HepG2 (cell line): ENCODE data around the gene BAHD1. TPM values are rescaled to one million over a fixed set of nuclear protein-coding genes. Genes with fewer than 3 reads are reported as not detected.

Experiments
- ATAC-seq: fragments of 200-7000 bp; cut with Tn5 transposase; 3 replicates; pipeline ENCODE4 v1.9.1; 2020; ENCODE audit warnings: mild to moderate bottlenecking, moderate library complexity
- BruUV-seq: library from RNA; stranded (reverse); fragments of 400-500 nt; replicated peaks from 2 replicates; lab custom pipeline; 2021; lab: Mats Ljungman, UMichigan
- CTCF ChIA-PET: fragments of 300-600 bp; formaldehyde crosslinking; extraction: SDS; loops from one replicate; lab custom pipeline; 2021; ENCODE audit warnings: low total read pairs, inconsistent platforms, low intra/inter-chr PET ratio; lab: Yijun Ruan, JAX
- POLR2A ChIA-PET: fragments of 350-600 bp; sonication (Branson Sonifier 250); formaldehyde crosslinking; loops from one replicate; lab custom pipeline; 2020; ENCODE audit warnings: antibody characterized with exemption, inconsistent platforms; lab: Yijun Ruan, JAX
- DNase-seq: peaks from one replicate; pipeline ENCODE4 v3.0.0-alpha.2; 2015; ENCODE audit warnings: low spot score
- FAIRE-seq: peaks from 3 replicates; lab custom pipeline; 2011; peaks lifted over from hg19 to GRCh38; lab: Jason Lieb, UNC
- H2AFZ ChIP-seq: one replicate; pipeline ENCODE4 v1.6.1; 2011; ENCODE audit warnings: low read length, inconsistent platforms
- H3K27ac ChIP-seq: fragments of 300-600 bp; 3 replicates; pipeline ENCODE4 v1.8.0; 2011; ENCODE audit warnings: mixed run types, mild to moderate bottlenecking, mixed read lengths, low read length, inconsistent platforms; ENCODE audit not compliant: insufficient read depth; ENCODE audit errors: extremely low read length
- H3K27me3 ChIP-seq, 2 experiments: fragments of 200-600 bp in 1 of 2; 2 replicates in 1 of 2; 3 replicates in 1 of 2; pipeline versions ENCODE4 v1.6.0 to v1.8.0; 2011; ENCODE audit warnings: low read length in 2 of 2, mild to moderate bottlenecking in 2 of 2, moderate library complexity in 2 of 2, inconsistent platforms in 1 of 2; ENCODE audit not compliant: insufficient read depth in 2 of 2, control insufficient read depth in 1 of 2
- H3K36me3 ChIP-seq, 2 experiments: fragments of 200-600 bp in 1 of 2; replicated peaks in 1 of 2; 2 replicates in 1 of 2; 3 replicates in 1 of 2; pipeline versions ENCODE4 v1.5.1 to v1.8.0; 2011; ENCODE audit warnings: low read length in 2 of 2, inconsistent platforms in 1 of 2; ENCODE audit not compliant: insufficient read depth in 2 of 2, control insufficient read depth in 1 of 2
- H3K4me1 ChIP-seq: 2 replicates; pipeline ENCODE4 v1.5.1; 2012; ENCODE audit warnings: low read length, inconsistent platforms; ENCODE audit not compliant: insufficient read depth
- H3K4me2 ChIP-seq: 2 replicates; pipeline ENCODE4 v1.6.0; 2011; ENCODE audit warnings: low read depth, low read length, inconsistent platforms
- H3K4me3 ChIP-seq, 3 experiments: fragments of 200-600 bp in 1 of 3; sonication (generic), shearing (Covaris generic) in 1 of 3; replicated peaks in 1 of 3; 2 replicates each; pipeline ENCODE4 v1.5.1; 2011 to 2016; ENCODE audit warnings: low read length in 3 of 3, inconsistent platforms in 2 of 3, low read depth in 2 of 3, mild to moderate bottlenecking in 2 of 3, control low read depth in 1 of 3, mixed read lengths in 1 of 3; ENCODE audit not compliant: insufficient read depth in 1 of 3
- H3K79me2 ChIP-seq: one replicate; pipeline ENCODE4 v1.6.1; 2011; ENCODE audit warnings: low read length, inconsistent platforms; ENCODE audit not compliant: insufficient read depth
- H3K9ac ChIP-seq: 2 replicates; pipeline ENCODE4 v1.6.0; 2011; ENCODE audit warnings: mild to moderate bottlenecking, low read depth, low read length, inconsistent platforms; ENCODE audit not compliant: insufficient read depth
- H3K9me3 ChIP-seq: 2 replicates; pipeline ENCODE4 v1.5.1; 2012; ENCODE audit warnings: mild to moderate bottlenecking, low read length
- H4K20me1 ChIP-seq: 2 replicates; pipeline ENCODE4 v1.6.0; 2011; ENCODE audit warnings: inconsistent platforms, mild to moderate bottlenecking, low read length, moderate library complexity; ENCODE audit not compliant: insufficient read depth
- E2F2 ChIP-seq: sonication (generic); formaldehyde crosslinking; IDR thresholded peaks from 2 replicates; pipeline ENCODE4 v1.4.0; 2020; ENCODE audit warnings: missing genetic modification reagents, borderline replicate concordance
- ERF ChIP-seq: IDR thresholded peaks from 2 replicates; pipeline ENCODE4 v1.6.1; 2018; ENCODE audit warnings: missing biosample characterization, missing genetic modification reagents
- HIC2 ChIP-seq: sonication (generic); formaldehyde crosslinking; IDR thresholded peaks from 2 replicates; pipeline ENCODE4 v1.9.0; 2022; ENCODE audit warnings: low read depth, missing genetic modification reagents
- HNRNPLL ChIP-seq: fragments of 200-400 bp; formaldehyde crosslinking; IDR thresholded peaks from 2 replicates; pipeline ENCODE4 v1.6.1; 2017; ENCODE audit warnings: mild to moderate bottlenecking, low read depth, low read length; ENCODE audit not compliant: poor library complexity, severe bottlenecking
- HOXA3 ChIP-seq: sonication (generic); formaldehyde crosslinking; IDR thresholded peaks from 2 replicates; pipeline ENCODE4 v1.5.0; 2020; ENCODE audit warnings: missing genetic modification reagents
- KDM2A ChIP-seq: sonication (generic); formaldehyde crosslinking; IDR thresholded peaks from 2 replicates; pipeline ENCODE4 v1.4.0; 2020; ENCODE audit warnings: low read depth, missing genetic modification reagents, borderline replicate concordance
- MAX ChIP-seq: IDR thresholded peaks from 2 replicates; pipeline ENCODE4 v1.6.1; 2012; ENCODE audit warnings: inconsistent platforms
- MEIS2 ChIP-seq: sonication (generic); formaldehyde crosslinking; IDR thresholded peaks from 2 replicates; pipeline ENCODE4 v1.9.0; 2021; ENCODE audit warnings: mild to moderate bottlenecking, missing genetic modification reagents
- STAG1 ChIP-seq: sonication (generic); formaldehyde crosslinking; IDR thresholded peaks from 2 replicates; pipeline ENCODE4 v1.4.0; 2020; ENCODE audit warnings: missing genetic modification reagents
- STAT6 ChIP-seq: sonication (generic); formaldehyde crosslinking; IDR thresholded peaks from 2 replicates; pipeline ENCODE4 v1.4.0; 2020; ENCODE audit warnings: missing genetic modification reagents, mild to moderate bottlenecking, borderline replicate concordance
- TCF12 ChIP-seq, 2 experiments: fragments of 450-650 bp in 1 of 2; sonication (generic) in 1 of 2; formaldehyde crosslinking in 1 of 2; IDR thresholded peaks; 2 replicates each; pipeline versions ENCODE4 v1.6.1 to v1.8.0; 2017 to 2022; ENCODE audit warnings: antibody characterized with exemption in 1 of 2, mild to moderate bottlenecking in 1 of 2, missing genetic modification reagents in 1 of 2, moderate library complexity in 1 of 2
- ZBTB14 ChIP-seq: sonication (generic); formaldehyde crosslinking; IDR thresholded peaks from 2 replicates; pipeline ENCODE4 v1.4.0; 2020; ENCODE audit warnings: missing genetic modification reagents
- ZNF563 ChIP-seq: sonication (generic); formaldehyde crosslinking; IDR thresholded peaks from 2 replicates; pipeline ENCODE4 v1.8.0; 2022; ENCODE audit warnings: mild to moderate bottlenecking, moderate library complexity, missing genetic modification reagents
- WGBS: methylation state at CpG from one replicate; pipeline ENCODE4 v1.1.6; 2017; ENCODE audit warnings: low lambda C conversion rate; 5-methylcytosine and 5-hydroxymethylcytosine counted together
- in situ Hi-C: cut with HindIII; loops from 2 replicates; pipeline ENCODE4 v1.10.0; 2017; ENCODE audit warnings: low pct_unique_long_range_greater_than_20kb; ENCODE audit not compliant: extremely low pct_ligation_motif_present
- intact Hi-C: fragments of 100-400 bp; cut with micrococcal nuclease; formaldehyde crosslinking; loops from one replicate; pipeline ENCODE4 v1.10.0; 2022; ENCODE audit not compliant: unreplicated experiment
- polyA plus RNA-seq, 8 experiments: library from polyadenylated mRNA; depleted of rRNA in 3 of 8; stranded (reverse) in 7 of 8; unstranded in 1 of 8; fragments of >200 nt; fragmentation: Illumina TruSeq in 4 of 8; extraction: Trizol in 4 of 8; gene quantifications; 2 replicates each; pipeline versions ENCODE4 v1.2.1 to v1.2.3, GENCODE V29; 2011 to 2016; ENCODE audit warnings: low read depth in 4 of 8, missing spikeins in 1 of 8, mixed read lengths in 1 of 8; ENCODE audit not compliant: insufficient read depth in 1 of 8
- total RNA-seq, 5 experiments: library from RNA; depleted of rRNA; stranded (reverse); fragments of >200 nt; fragmentation: Illumina TruSeq; extraction: Trizol; gene quantifications; 2 replicates each; pipeline ENCODE4 v1.2.3, GENCODE V29; 2016; ENCODE audit warnings: low read depth in 1 of 5

Gene BAHD1
- total and polyA plus RNA-seq, 2 of the 13 experiments (the other 11 are each of a cell fraction or from before 2014, with no cell fraction given) = 3.3 to 8.7 TPM

GRCh38 chr15:40441565-40442531, 1.1 kb downstream of the BAHD1 start:
- Histone ChIP-seq H3K27me3 (peaks cover 2 to 32% of the 10 kb centered on the region in 2 experiments; a peak in 4 of 5 replicates), H3K9ac (peak overlapping the region; percentile 82), H3K4me3 (peak overlapping the region; percentile 69 to 88 (median 81)), H3K9me3 (no peaks in the 10 kb centered on the region), H3K4me2 (peak overlapping the region; percentile 70), H3K79me2 (peaks cover 44% of the 10 kb centered on the region), H3K27ac (peak overlapping the region; percentile 57), H4K20me1 (peaks cover 12% of the 10 kb centered on the region; the same call in 1 of the 2 replicates), H2AFZ (no peak overlapping the region), H3K4me1 (peaks cover 55% of the 10 kb centered on the region), H3K36me3 (no peaks in the 10 kb centered on the region; a peak in 1 of 5 replicates)
- FAIRE-seq = no peak
- in situ Hi-C loops (loop anchor here (5.0 kb wide), 1 partner anchor 70 kb away; no protein-coding TSS in a partner anchor), intact Hi-C loops (loop anchor here (5.0 kb wide), 1 partner anchor 65 kb away; no protein-coding TSS in a partner anchor)
- ChIA-PET CTCF (interaction anchor here (1.1 to 1.2 kb wide), 2 partner anchors 65 to 77 kb away, joined by 4 read pairs; no protein-coding TSS in a partner anchor), POLR2A (interaction anchor here (1.3 kb wide), 1 partner anchor 29 kb away, joined by 3 read pairs; the partner anchor contains the start of gene CHST14)
- no peak for DNase-seq
- BruUV-seq = no TSS peak
- under 1% methylated on average over 29 of the region's 119 CpGs for WGBS
- ATAC-seq = peak; percentile 56
- TF ChIP-seq ERF (CRISPR knock-in tag) (peak; percentile 19; the same call in 1 of the 2 replicates), HIC2 (CRISPR knock-in tag) (no peak), STAT6 (CRISPR knock-in tag) (no peak), E2F2 (CRISPR knock-in tag) (peak; percentile 28; the same call in 1 of the 2 replicates), KDM2A (no peak; the same call in 1 of the 2 replicates), TCF12 (IDR thresholded peaks at IDR 0.05) (no peak), TCF12 (CRISPR knock-in tag; IDR thresholded peaks at IDR 0.05) (no peak), HOXA3 (CRISPR knock-in tag) (peak; percentile 38; the same call in 1 of the 2 replicates), ZNF563 (CRISPR knock-in tag) (peak; percentile 61; the same call in 1 of the 2 replicates), STAG1 (CRISPR knock-in tag) (peak; percentile 32), ZBTB14 (CRISPR knock-in tag) (no peak), HNRNPLL (peak; percentile 55), MAX (peak; percentile 47), MEIS2 (CRISPR knock-in tag) (peak; percentile 26; the same call in 1 of the 2 replicates)
